GM12878 (cell line): ENCODE results near the gene MRGPRG. TPM values are rescaled to one million over a fixed set of nuclear protein-coding genes. Genes with fewer than 3 reads are reported as not detected.

Source experiments
- ATAC-seq: fragments of 200-7000 bp; cut with Tn5 transposase; 3 replicates; pipeline ENCODE4 v1.9.1; 2020; ENCODE audit warnings: mild to moderate bottlenecking, moderate library complexity
- BruUV-seq: library from RNA; stranded (reverse); fragments of 400-500 nt; replicated peaks from 2 replicates; lab custom pipeline; 2021; lab: Mats Ljungman, UMichigan
- CTCF ChIA-PET: fragments of 300-600 bp; sonication (Branson Sonifier 250); formaldehyde crosslinking; extraction: SDS; loops from one replicate; lab custom pipeline; 2021; ENCODE audit warnings: inconsistent platforms; lab: Yijun Ruan, JAX
- POLR2A ChIA-PET: fragments of 350-600 bp; formaldehyde crosslinking; extraction: SDS; loops from one replicate; lab custom pipeline; 2021; ENCODE audit warnings: inconsistent platforms; lab: Charles Lee
- RAD21 ChIA-PET: fragments of 300-600 bp; sonication (Branson Sonifier 250); formaldehyde crosslinking; loops from one replicate; lab custom pipeline; 2023; ENCODE audit warnings: antibody characterized with exemption; ENCODE audit not compliant: unreplicated experiment; lab: Charles Lee
- SMC1A ChIA-PET: fragments of 300-600 bp; sonication (Branson Sonifier 250); formaldehyde crosslinking; loops from one replicate; lab custom pipeline; 2023; ENCODE audit not compliant: unreplicated experiment, uncharacterized antibody; lab: Charles Lee
- DNase-seq: peaks from one replicate; pipeline ENCODE4 v3.0.0-alpha.2; 2011; ENCODE audit warnings: low read depth, low spot score
- FAIRE-seq: peaks from 3 replicates; lab custom pipeline; 2011; peaks lifted over from hg19 to GRCh38; lab: Jason Lieb, UNC
- H2AFZ ChIP-seq: 2 replicates; pipeline ENCODE4 v1.6.0; 2011; ENCODE audit warnings: low read depth, low read length, control low read depth; ENCODE audit not compliant: control insufficient read depth
- H3K27ac ChIP-seq: 2 replicates; pipeline ENCODE4 v1.5.1; 2011; ENCODE audit warnings: control low read depth; ENCODE audit not compliant: control insufficient read depth, insufficient read depth
- H3K27me3 ChIP-seq, 2 experiments: replicated peaks in 1 of 2; 2 replicates each; pipeline versions ENCODE4 v1.6.0 to v1.6.1; 2011; ENCODE audit warnings: low read length in 1 of 2; ENCODE audit not compliant: control insufficient read depth in 2 of 2, insufficient read depth in 2 of 2
- H3K36me3 ChIP-seq, 2 experiments: 2 replicates each; pipeline ENCODE4 v1.5.1; 2011; ENCODE audit warnings: low read length in 1 of 2; ENCODE audit not compliant: control insufficient read depth in 2 of 2, insufficient read depth in 2 of 2
- H3K4me1 ChIP-seq: 2 replicates; pipeline ENCODE4 v1.6.1; 2011; ENCODE audit warnings: mild to moderate bottlenecking, low read length, moderate library complexity, mixed read lengths; ENCODE audit not compliant: control insufficient read depth, insufficient read depth
- H3K4me2 ChIP-seq: 2 replicates; pipeline ENCODE4 v1.6.0; 2011; ENCODE audit warnings: control low read depth; ENCODE audit not compliant: control insufficient read depth, insufficient read depth
- H3K4me3 ChIP-seq: fragments of 200-600 bp; sonication (generic); 2 replicates; pipeline ENCODE4 v1.5.1; 2016
- H3K79me2 ChIP-seq: 2 replicates; pipeline ENCODE4 v1.6.0; 2011; ENCODE audit warnings: low read length; ENCODE audit not compliant: control insufficient read depth, insufficient read depth
- H3K9ac ChIP-seq: 2 replicates; pipeline ENCODE4 v1.8.0; 2011; ENCODE audit warnings: low read length, control low read depth, mixed read lengths; ENCODE audit not compliant: control insufficient read depth, insufficient read depth
- H3K9me3 ChIP-seq: replicated peaks from 3 replicates; pipeline ENCODE4 v1.5.1; 2011; ENCODE audit warnings: mild to moderate bottlenecking, low read length; ENCODE audit not compliant: control insufficient read depth, insufficient read depth
- H4K20me1 ChIP-seq: 2 replicates; pipeline ENCODE4 v1.6.0; 2011; ENCODE audit not compliant: control insufficient read depth, insufficient read depth
- ATF7 ChIP-seq: fragments of 450-650 bp; IDR thresholded peaks from 2 replicates; pipeline ENCODE4 v1.6.1; 2016; ENCODE audit warnings: low read depth, mild to moderate bottlenecking
- EP300 ChIP-seq, 2 experiments: fragments of 150-350 bp in 1 of 2; IDR thresholded peaks; 2 replicates each; pipeline ENCODE4 v1.6.1; 2011 to 2012; ENCODE audit warnings: low read depth in 2 of 2, low read length in 2 of 2, borderline replicate concordance in 1 of 2, improper control_type of control experiment in 1 of 2, inconsistent platforms in 1 of 2; ENCODE audit not compliant: control insufficient read depth in 1 of 2
- ESRRA ChIP-seq: IDR thresholded peaks from 2 replicates; pipeline ENCODE4 v1.6.1; 2012; ENCODE audit warnings: mild to moderate bottlenecking, low read length, improper control_type of control experiment
- ETV6 ChIP-seq, 2 experiments: fragments of 450-650 bp in 1 of 2; IDR thresholded peaks in 1 of 2; conservative IDR thresholded peaks in 1 of 2; 2 replicates each; pipeline ENCODE4 v1.6.1; 2014; ENCODE audit warnings: antibody characterized with exemption in 1 of 2, borderline replicate concordance in 1 of 2, low read depth in 1 of 2, mild to moderate bottlenecking in 1 of 2, moderate library complexity in 1 of 2
- MTA3 ChIP-seq: IDR thresholded peaks from 2 replicates; pipeline ENCODE4 v1.6.1; 2012; ENCODE audit warnings: low read length, inconsistent platforms, borderline replicate concordance
- RAD21 ChIP-seq: IDR thresholded peaks from 2 replicates; pipeline ENCODE4 v1.6.1; 2011; ENCODE audit warnings: mild to moderate bottlenecking, low read depth, low read length, moderate library complexity; ENCODE audit not compliant: insufficient read depth
- SP1 ChIP-seq: IDR thresholded peaks from one replicate; pipeline ENCODE4 v1.6.1; 2011; ENCODE audit warnings: low read depth, low read length
- TCF12 ChIP-seq: IDR thresholded peaks from 2 replicates; pipeline ENCODE4 v1.6.1; 2011; ENCODE audit warnings: low read depth, mild to moderate bottlenecking, low read length
- ZNF384 ChIP-seq: IDR thresholded peaks from 2 replicates; pipeline ENCODE4 v1.6.1; 2012; ENCODE audit warnings: low read depth, mild to moderate bottlenecking, low read length, improper control_type of control experiment, borderline replicate concordance
- WGBS: methylation state at CpG from one replicate; pipeline ENCODE4 v1.1.6; 2016; ENCODE audit warnings: low lambda C conversion rate; ENCODE audit not compliant: insufficient replicate concordance, insufficient coverage; ENCODE audit errors: missing lambda C conversion rate; 5-methylcytosine and 5-hydroxymethylcytosine counted together
- in situ Hi-C: fragments of 300-500 bp; cut with MboI; formaldehyde crosslinking; loops from 9 replicates; pipeline ENCODE4 v1.14.3; 2018; ENCODE audit warnings: mixed read lengths
- intact Hi-C: fragments of 100-400 bp; cut with micrococcal nuclease; formaldehyde crosslinking; loops from one replicate; pipeline ENCODE4 v1.14.2; 2022; ENCODE audit not compliant: unreplicated experiment
- polyA plus RNA-seq, 11 experiments: library from polyadenylated mRNA; depleted of rRNA in 4 of 11; unstranded in 6 of 11; stranded (reverse) in 5 of 11; fragments of >200 nt; fragmentation: Nextera tagmentation in 4 of 11; fragmentation: Illumina TruSeq in 1 of 11; extraction: Ambion mirVana in 4 of 11; extraction: Trizol in 1 of 11; gene quantifications; 1 replicate in 1 of 11; 2 replicates in 10 of 11; pipeline versions ENCODE4 v1.2.1 to v1.2.3, GENCODE V29; 2011 to 2016; ENCODE audit warnings: inconsistent platforms in 2 of 11, missing spikeins in 2 of 11, low read depth in 1 of 11
- total RNA-seq, 4 experiments: library from RNA; depleted of rRNA in 3 of 4; stranded (reverse); fragments of >200 nt in 3 of 4; fragmentation: Illumina TruSeq in 1 of 4; extraction: Trizol in 1 of 4; gene quantifications; 2 replicates each; pipeline versions ENCODE4 v1.2.1 to v1.2.3, GENCODE V29; 2013 to 2021
- TF ChIP-seq, protein P1 (sequence below): IDR thresholded peaks from 2 replicates; pipeline ENCODE4 v1.6.1; 2011; ENCODE audit warnings: low read depth, mild to moderate bottlenecking, low read length, moderate library complexity, borderline replicate concordance; ENCODE audit errors: extremely low read depth
- TF ChIP-seq, protein P2 (sequence below): fragments of 450-650 bp; IDR thresholded peaks from 2 replicates; pipeline ENCODE4 v1.6.1; 2017; ENCODE audit warnings: borderline replicate concordance
- TF ChIP-seq, protein P3 (sequence below): IDR thresholded peaks from 2 replicates; pipeline ENCODE4 v1.6.1; 2012; ENCODE audit warnings: low read depth, low read length, improper control_type of control experiment
- TF ChIP-seq, protein P4 (sequence below), 3 experiments: IDR thresholded peaks in 2 of 3; conservative IDR thresholded peaks in 1 of 3; 2 replicates each; pipeline ENCODE4 v1.5.1; 2011; ENCODE audit warnings: low read depth in 3 of 3, low read length in 3 of 3, mild to moderate bottlenecking in 3 of 3, control low read depth in 2 of 3, moderate library complexity in 2 of 3, inconsistent platforms in 1 of 3, mixed read lengths in 1 of 3; ENCODE audit not compliant: control insufficient read depth in 2 of 3, insufficient read depth in 1 of 3; ENCODE audit errors: extremely low read depth in 1 of 3
- TF ChIP-seq, protein P5 (sequence below): fragments of 450-650 bp; conservative IDR thresholded peaks from 2 replicates; pipeline ENCODE4 v1.6.1; 2017; ENCODE audit warnings: mild to moderate bottlenecking, moderate library complexity
- TF ChIP-seq, protein P6 (sequence below): fragments of 450-650 bp; IDR thresholded peaks from 2 replicates; pipeline ENCODE4 v1.6.1; 2017; ENCODE audit warnings: mild to moderate bottlenecking

Gene MRGPRG
- total and polyA plus RNA-seq, 10 of the 15 experiments (the other 5 are each of a cell fraction or from before 2014, with no cell fraction given), result not detected

DNA sequence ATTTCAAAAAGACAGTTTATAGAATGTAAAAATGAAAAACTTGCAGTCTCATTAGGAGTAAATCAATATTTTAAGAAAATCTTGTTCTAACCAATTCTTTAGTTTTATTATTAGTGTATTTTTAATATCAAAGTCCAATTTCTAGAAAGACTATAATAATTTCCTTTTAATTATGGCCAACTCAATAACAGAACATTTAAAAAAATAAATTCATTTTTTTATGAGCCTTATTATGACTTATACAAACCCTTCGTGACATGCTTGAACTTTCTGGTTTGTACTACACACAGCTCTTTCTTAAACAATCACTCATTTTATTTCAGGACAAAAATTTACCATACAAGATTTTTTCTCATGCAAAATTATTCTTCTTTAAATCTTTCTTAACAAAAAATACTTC, 25.3 kb upstream of the MRGPRG start:
- H3K4me3 ChIP-seq, result no peak overlapping the region
- intact Hi-C loops (no loop called here), in situ Hi-C loops (loop anchor here (10.0 kb wide), 1 partner anchor 131 kb away; the partner anchor contains the start of gene ZNF195)
- ChIA-PET RAD21 (no interaction called here), POLR2A (no interaction called here), CTCF (no interaction called here), SMC1A (no interaction called here)
- H4K20me1 ChIP-seq, result no peaks in the 10 kb centered on the region
- TF ChIP-seq TCF12 (no peak), ETV6 (conservative IDR thresholded peaks at IDR 0.05 in 1 of 2, IDR thresholded peaks at IDR 0.05 in 1 of 2; ENCODE audit: borderline replicate concordance in 1 of 2, low read depth in 1 of 2) (no peak), MTA3 (no peak), ZNF384 (no peak), ESRRA (no peak), EP300 (IDR thresholded peaks at IDR 0.05; ENCODE audit: borderline replicate concordance in 1 of 2, control insufficient read depth in 1 of 2, low read depth in 2 of 2, low read length in 2 of 2) (no peak), ATF7 (no peak), SP1 (no peak), RAD21 (no peak)
- TF ChIP-seq, protein P1, sequence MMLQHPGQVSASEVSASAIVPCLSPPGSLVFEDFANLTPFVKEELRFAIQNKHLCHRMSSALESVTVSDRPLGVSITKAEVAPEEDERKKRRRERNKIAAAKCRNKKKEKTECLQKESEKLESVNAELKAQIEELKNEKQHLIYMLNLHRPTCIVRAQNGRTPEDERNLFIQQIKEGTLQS, result no peak
- TF ChIP-seq, protein P2, sequence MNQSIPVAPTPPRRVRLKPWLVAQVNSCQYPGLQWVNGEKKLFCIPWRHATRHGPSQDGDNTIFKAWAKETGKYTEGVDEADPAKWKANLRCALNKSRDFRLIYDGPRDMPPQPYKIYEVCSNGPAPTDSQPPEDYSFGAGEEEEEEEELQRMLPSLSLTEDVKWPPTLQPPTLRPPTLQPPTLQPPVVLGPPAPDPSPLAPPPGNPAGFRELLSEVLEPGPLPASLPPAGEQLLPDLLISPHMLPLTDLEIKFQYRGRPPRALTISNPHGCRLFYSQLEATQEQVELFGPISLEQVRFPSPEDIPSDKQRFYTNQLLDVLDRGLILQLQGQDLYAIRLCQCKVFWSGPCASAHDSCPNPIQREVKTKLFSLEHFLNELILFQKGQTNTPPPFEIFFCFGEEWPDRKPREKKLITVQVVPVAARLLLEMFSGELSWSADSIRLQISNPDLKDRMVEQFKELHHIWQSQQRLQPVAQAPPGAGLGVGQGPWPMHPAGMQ, result no peak
- TF ChIP-seq, protein P3, sequence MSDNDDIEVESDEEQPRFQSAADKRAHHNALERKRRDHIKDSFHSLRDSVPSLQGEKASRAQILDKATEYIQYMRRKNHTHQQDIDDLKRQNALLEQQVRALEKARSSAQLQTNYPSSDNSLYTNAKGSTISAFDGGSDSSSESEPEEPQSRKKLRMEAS, result no peak
- TF ChIP-seq, protein P4, sequence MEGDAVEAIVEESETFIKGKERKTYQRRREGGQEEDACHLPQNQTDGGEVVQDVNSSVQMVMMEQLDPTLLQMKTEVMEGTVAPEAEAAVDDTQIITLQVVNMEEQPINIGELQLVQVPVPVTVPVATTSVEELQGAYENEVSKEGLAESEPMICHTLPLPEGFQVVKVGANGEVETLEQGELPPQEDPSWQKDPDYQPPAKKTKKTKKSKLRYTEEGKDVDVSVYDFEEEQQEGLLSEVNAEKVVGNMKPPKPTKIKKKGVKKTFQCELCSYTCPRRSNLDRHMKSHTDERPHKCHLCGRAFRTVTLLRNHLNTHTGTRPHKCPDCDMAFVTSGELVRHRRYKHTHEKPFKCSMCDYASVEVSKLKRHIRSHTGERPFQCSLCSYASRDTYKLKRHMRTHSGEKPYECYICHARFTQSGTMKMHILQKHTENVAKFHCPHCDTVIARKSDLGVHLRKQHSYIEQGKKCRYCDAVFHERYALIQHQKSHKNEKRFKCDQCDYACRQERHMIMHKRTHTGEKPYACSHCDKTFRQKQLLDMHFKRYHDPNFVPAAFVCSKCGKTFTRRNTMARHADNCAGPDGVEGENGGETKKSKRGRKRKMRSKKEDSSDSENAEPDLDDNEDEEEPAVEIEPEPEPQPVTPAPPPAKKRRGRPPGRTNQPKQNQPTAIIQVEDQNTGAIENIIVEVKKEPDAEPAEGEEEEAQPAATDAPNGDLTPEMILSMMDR (IDR thresholded peaks at IDR 0.05 in 2 of 3, conservative IDR thresholded peaks at IDR 0.05 in 1 of 3; ENCODE audit: control insufficient read depth in 2 of 3, extremely low read depth in 1 of 3, insufficient read depth in 1 of 3, low read depth in 3 of 3, low read length in 3 of 3), result no peak
- TF ChIP-seq, protein P5, sequence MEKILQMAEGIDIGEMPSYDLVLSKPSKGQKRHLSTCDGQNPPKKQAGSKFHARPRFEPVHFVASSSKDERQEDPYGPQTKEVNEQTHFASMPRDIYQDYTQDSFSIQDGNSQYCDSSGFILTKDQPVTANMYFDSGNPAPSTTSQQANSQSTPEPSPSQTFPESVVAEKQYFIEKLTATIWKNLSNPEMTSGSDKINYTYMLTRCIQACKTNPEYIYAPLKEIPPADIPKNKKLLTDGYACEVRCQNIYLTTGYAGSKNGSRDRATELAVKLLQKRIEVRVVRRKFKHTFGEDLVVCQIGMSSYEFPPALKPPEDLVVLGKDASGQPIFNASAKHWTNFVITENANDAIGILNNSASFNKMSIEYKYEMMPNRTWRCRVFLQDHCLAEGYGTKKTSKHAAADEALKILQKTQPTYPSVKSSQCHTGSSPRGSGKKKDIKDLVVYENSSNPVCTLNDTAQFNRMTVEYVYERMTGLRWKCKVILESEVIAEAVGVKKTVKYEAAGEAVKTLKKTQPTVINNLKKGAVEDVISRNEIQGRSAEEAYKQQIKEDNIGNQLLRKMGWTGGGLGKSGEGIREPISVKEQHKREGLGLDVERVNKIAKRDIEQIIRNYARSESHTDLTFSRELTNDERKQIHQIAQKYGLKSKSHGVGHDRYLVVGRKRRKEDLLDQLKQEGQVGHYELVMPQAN, result no peak
- TF ChIP-seq, protein P6, sequence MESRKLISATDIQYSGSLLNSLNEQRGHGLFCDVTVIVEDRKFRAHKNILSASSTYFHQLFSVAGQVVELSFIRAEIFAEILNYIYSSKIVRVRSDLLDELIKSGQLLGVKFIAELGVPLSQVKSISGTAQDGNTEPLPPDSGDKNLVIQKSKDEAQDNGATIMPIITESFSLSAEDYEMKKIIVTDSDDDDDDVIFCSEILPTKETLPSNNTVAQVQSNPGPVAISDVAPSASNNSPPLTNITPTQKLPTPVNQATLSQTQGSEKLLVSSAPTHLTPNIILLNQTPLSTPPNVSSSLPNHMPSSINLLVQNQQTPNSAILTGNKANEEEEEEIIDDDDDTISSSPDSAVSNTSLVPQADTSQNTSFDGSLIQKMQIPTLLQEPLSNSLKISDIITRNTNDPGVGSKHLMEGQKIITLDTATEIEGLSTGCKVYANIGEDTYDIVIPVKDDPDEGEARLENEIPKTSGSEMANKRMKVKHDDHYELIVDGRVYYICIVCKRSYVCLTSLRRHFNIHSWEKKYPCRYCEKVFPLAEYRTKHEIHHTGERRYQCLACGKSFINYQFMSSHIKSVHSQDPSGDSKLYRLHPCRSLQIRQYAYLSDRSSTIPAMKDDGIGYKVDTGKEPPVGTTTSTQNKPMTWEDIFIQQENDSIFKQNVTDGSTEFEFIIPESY, result no peak
- no peak for DNase-seq
- H3K9me3 ChIP-seq, result no peaks in the 10 kb centered on the region
- no peak overlapping the region for H2AFZ ChIP-seq
- BruUV-seq, result no TSS peak
- no peak for ATAC-seq
- no peak overlapping the region for H3K9ac ChIP-seq
- no peaks in the 10 kb centered on the region for H3K79me2 ChIP-seq
- WGBS, result 0% methylated on average over 1 of the region's 1 CpG
- no peaks in the 10 kb centered on the region for H3K4me1 ChIP-seq
- H3K27me3 ChIP-seq, result no peaks in the 10 kb centered on the region
- H3K27ac ChIP-seq, result no peak overlapping the region
- no peak overlapping the region for H3K4me2 ChIP-seq
- FAIRE-seq, result no peak
- no peaks in the 10 kb centered on the region for H3K36me3 ChIP-seq
